Measurements from ENCODE around the gene ZBTB40. TPM values are rescaled to one million over a fixed set of nuclear protein-coding genes. Genes with fewer than 3 reads are reported as not detected.

ZBTB40 gene
- total and polyA plus RNA-seq, 2 of the 13 experiments (the other 11 are each of a cell fraction or from before 2014, with no cell fraction given), result 8.8 to 16.5 TPM

GRCh38 chr1:22520871-22521270 lies 69.2 kb downstream of the ZBTB40 start:
- Histone ChIP-seq H3K9me3 (ENCODE audit: low read length) (no peaks in the 10 kb centered on the region), H3K79me2 (ENCODE audit: insufficient read depth, low read length) (no peaks in the 10 kb centered on the region), H3K4me2 (ENCODE audit: low read depth, low read length) (no peak overlapping the region), H3K27ac (ENCODE audit: extremely low read length, insufficient read depth, low read length) (no peak overlapping the region), H3K4me3 (replicated peaks in 1 of 3; ENCODE audit: insufficient read depth in 1 of 3, low read depth in 2 of 3, low read length in 3 of 3) (no peak overlapping the region), H3K36me3 (replicated peaks in 1 of 2; ENCODE audit: control insufficient read depth in 1 of 2, insufficient read depth in 2 of 2, low read length in 2 of 2) (peaks cover 32 to 71% of the 10 kb centered on the region in 2 experiments), H4K20me1 (ENCODE audit: insufficient read depth, low read length) (no peaks in the 10 kb centered on the region), H3K4me1 (ENCODE audit: insufficient read depth, low read length) (no peaks in the 10 kb centered on the region), H3K27me3 (ENCODE audit: control insufficient read depth in 1 of 2, insufficient read depth in 2 of 2, low read length in 2 of 2) (no peaks in the 10 kb centered on the region), H2AFZ (ENCODE audit: low read length) (no peak overlapping the region), H3K9ac (ENCODE audit: insufficient read depth, low read depth, low read length) (no peak overlapping the region)
- no peak for ATAC-seq
- ChIA-PET CTCF (ENCODE audit: low intra/inter-chr PET ratio, low total read pairs) (no interaction called here), POLR2A (no interaction called here)
- no peak for FAIRE-seq
- DNase-seq (ENCODE audit: low spot score), result no peak
- WGBS (ENCODE audit: low lambda C conversion rate), result 98% methylated on average over 9 of the region's 9 CpGs
- no TSS peak for BruUV-seq (replicated peaks)
- intact Hi-C loops (cut with micrococcal nuclease; ENCODE audit: unreplicated experiment), result no loop called here
- in situ Hi-C loops (cut with HindIII; ENCODE audit: extremely low pct_ligation_motif_present, low pct_unique_long_range_greater_than_20kb), result no loop called here
- no peak for TF ChIP-seq ZFY (CRISPR knock-in tag; IDR thresholded peaks at IDR 0.05)
- no peak for TF ChIP-seq SMAD3 (CRISPR knock-in tag; IDR thresholded peaks at IDR 0.05)
- no peak for TF ChIP-seq ZNF205 (CRISPR knock-in tag; IDR thresholded peaks at IDR 0.05)
- no peak for TF ChIP-seq PRPF4 (IDR thresholded peaks at IDR 0.05; ENCODE audit: low read depth, low read length, poor library complexity, severe bottlenecking)
- no peak for TF ChIP-seq ZNF484 (CRISPR knock-in tag; IDR thresholded peaks at IDR 0.05; ENCODE audit: borderline replicate concordance, low read depth)
- TF ChIP-seq RFXANK (CRISPR knock-in tag; IDR thresholded peaks at IDR 0.05), result no peak
- TF ChIP-seq ZNF678 (CRISPR knock-in tag; IDR thresholded peaks at IDR 0.05), result no peak
- TF ChIP-seq ARID3A (IDR thresholded peaks at IDR 0.05; ENCODE audit: low read depth, low read length), result no peak
- no peak for TF ChIP-seq ARNT2 (CRISPR knock-in tag; IDR thresholded peaks at IDR 0.05; ENCODE audit: low read depth)
- no peak for TF ChIP-seq DZIP1 (CRISPR knock-in tag; IDR thresholded peaks at IDR 0.05)
- TF ChIP-seq ASH2L (IDR thresholded peaks at IDR 0.05; ENCODE audit: insufficient read length, low read depth, low read length), result no peak
- TF ChIP-seq KLF15 (CRISPR knock-in tag; IDR thresholded peaks at IDR 0.05; ENCODE audit: borderline replicate concordance), result no peak
- TF ChIP-seq REL (CRISPR knock-in tag; conservative IDR thresholded peaks at IDR 0.05), result no peak
- no peak for TF ChIP-seq MXD3 (CRISPR knock-in tag; IDR thresholded peaks at IDR 0.05)

Measured in HepG2 (cell line).